Cardiac atrium fibroblast (primary cell): ENCODE results near the gene DUOXA1. TPM values are rescaled to one million over a fixed set of nuclear protein-coding genes. Genes with fewer than 3 reads are reported as not detected.

ENCODE experiments used
- total RNA-seq: library from RNA; depleted of rRNA; stranded (reverse); fragments of >200 nt; gene quantifications from 2 replicates; pipeline ENCODE4 v1.2.3, GENCODE V29; 2015

The DUOXA1 gene, protein sequence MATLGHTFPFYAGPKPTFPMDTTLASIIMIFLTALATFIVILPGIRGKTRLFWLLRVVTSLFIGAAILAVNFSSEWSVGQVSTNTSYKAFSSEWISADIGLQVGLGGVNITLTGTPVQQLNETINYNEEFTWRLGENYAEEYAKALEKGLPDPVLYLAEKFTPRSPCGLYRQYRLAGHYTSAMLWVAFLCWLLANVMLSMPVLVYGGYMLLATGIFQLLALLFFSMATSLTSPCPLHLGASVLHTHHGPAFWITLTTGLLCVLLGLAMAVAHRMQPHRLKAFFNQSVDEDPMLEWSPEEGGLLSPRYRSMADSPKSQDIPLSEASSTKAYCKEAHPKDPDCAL
- not detected in 2 replicates for total RNA-seq

DNA sequence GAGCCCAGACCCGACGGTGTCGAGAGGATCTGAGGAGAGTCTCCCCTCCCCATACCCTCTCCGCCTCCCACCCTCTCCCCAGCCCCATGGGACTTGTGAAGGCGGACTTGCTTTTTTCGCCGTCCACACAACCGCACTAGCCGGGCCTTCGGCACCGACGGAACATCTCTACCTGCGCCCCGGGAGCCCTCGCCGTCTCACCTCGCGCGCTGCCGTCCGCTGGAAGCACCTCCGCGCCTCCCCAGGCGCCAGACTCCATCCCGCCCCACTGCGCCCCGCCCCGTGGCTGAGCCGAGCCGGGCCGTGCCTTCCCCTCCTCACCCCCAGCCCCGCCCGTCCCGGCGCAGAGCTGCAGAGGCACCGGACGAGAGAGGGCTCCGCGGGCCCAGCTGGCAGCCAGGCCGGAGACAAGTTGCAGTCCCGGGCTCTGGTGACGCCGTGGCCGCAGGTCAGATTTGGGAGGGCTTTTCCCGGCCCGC, at the start of gene DUOXA1, which contains the start of gene DUOX1:
TSS of gene DUOXA1 (minus strand) at position 229 of the 479 bp plus-strand sequence. CDS start 6,865 bp downstream, outside the sequence.
TSS of gene DUOX1 (plus strand) at position 344 of the 479 bp plus-strand sequence. CDS start 1,973 bp downstream, outside the sequence.

DNA sequence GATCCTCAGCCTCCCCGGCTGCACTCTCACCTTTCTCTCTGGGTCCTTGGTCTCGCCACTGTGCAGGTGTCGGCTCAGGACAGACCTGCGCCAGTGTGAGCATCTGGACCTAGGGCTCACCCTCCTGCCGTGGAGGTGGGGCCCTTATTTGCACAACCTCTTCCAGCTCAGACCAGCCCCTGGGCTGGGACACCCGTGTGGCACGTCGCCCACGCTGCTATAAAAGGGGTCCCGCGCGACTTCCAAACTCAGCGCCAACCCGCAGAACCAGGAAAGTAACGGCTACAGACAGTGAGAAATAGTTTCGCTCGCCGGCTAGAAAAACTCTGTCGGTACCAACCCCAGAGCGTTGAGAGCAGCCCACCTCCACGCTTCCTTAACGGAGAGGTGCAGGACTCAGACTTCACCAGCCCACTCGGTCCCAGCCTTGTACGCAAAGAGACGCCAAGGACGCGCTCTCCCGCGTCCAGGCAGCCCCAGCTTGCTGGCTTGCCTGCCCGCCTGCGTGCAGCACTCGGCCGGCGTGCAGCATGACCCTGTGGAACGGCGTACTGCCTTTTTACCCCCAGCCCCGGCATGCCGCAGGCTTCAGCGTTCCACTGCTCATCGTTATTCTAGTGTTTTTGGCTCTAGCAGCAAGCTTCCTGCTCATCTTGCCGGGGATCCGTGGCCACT, 15.5 kb downstream of the DUOXA1 start, which contains the start of the genes DUOX2 and DUOXA2:
TSS of gene DUOX2 (minus strand) at position 97 of the 675 bp plus-strand sequence. CDS start 761 bp downstream, outside the sequence.
TSS of gene DUOXA2 (plus strand) at position 251 of the 675 bp plus-strand sequence. CDS start at position 531, 280 bp downstream.

Other genes with a start within 250 kb of the DUOXA1 start
- not detected in 2 replicates for gene TERB2, start 173.2 kb downstream of the DUOXA1 start, total RNA-seq
- 7.6 and 9.1 TPM in 2 replicates for gene SORD, start 106.7 kb downstream of the DUOXA1 start, total RNA-seq
- gene DUOX2, start 15.7 kb downstream of the DUOXA1 start, total RNA-seq: not detected in 2 replicates
- not detected in 2 replicates for gene DUOXA2, start 15.6 kb downstream of the DUOXA1 start, total RNA-seq
- not detected in 2 replicates for gene DUOX1, start 115 bp upstream of the DUOXA1 start, total RNA-seq
- 1.6 and 1.8 TPM in 2 replicates for gene SHF, start 58.1 kb upstream of the DUOXA1 start, total RNA-seq
- gene SLC28A2, start 122.4 kb upstream of the DUOXA1 start, total RNA-seq: not detected in 2 replicates
- 0.18 TPM in 1 of 2 replicates, not detected in the other for gene GATM, start 248.7 kb upstream of the DUOXA1 start, total RNA-seq